GM23248 (cell line): ENCODE results near the gene COPG1. TPM values are rescaled to one million over a fixed set of nuclear protein-coding genes. Genes with fewer than 3 reads are reported as not detected.

ENCODE experiments used
- DNase-seq: peaks from one replicate; pipeline ENCODE4 v3.0.0-alpha.2; 2015
- H2AFZ ChIP-seq: fragments of 200-600 bp; sonication (generic); 2 replicates; pipeline ENCODE4 v1.6.1; 2016; ENCODE audit warnings: antibody characterized with exemption
- H3F3A ChIP-seq: fragments of 200-600 bp; sonication (generic); 2 replicates; pipeline ENCODE4 v1.6.1; 2016; ENCODE audit warnings: mild to moderate bottlenecking, antibody characterized with exemption, mixed run types; ENCODE audit not compliant: insufficient read depth
- H3K27ac ChIP-seq: fragments of 200-600 bp; sonication (generic); 2 replicates; pipeline ENCODE4 v1.5.1; 2016; ENCODE audit warnings: mild to moderate bottlenecking
- H3K27me3 ChIP-seq: fragments of 200-600 bp; sonication (generic); replicated peaks from 2 replicates; pipeline ENCODE4 v1.6.1; 2016; ENCODE audit warnings: mild to moderate bottlenecking; ENCODE audit not compliant: insufficient read depth
- H3K36me3 ChIP-seq: fragments of 200-600 bp; sonication (generic); 2 replicates; pipeline ENCODE4 v1.6.1; 2016; ENCODE audit warnings: low read depth, mild to moderate bottlenecking
- H3K4me1 ChIP-seq: fragments of 200-600 bp; sonication (generic); 2 replicates; pipeline ENCODE4 v1.6.1; 2016; ENCODE audit warnings: mild to moderate bottlenecking; ENCODE audit not compliant: insufficient read depth
- H3K4me2 ChIP-seq: fragments of 200-600 bp; sonication (generic); one replicate; pipeline ENCODE4 v1.6.1; 2016; ENCODE audit warnings: mild to moderate bottlenecking; ENCODE audit not compliant: unreplicated experiment
- H3K4me3 ChIP-seq: fragments of 200-600 bp; sonication (generic); 2 replicates; pipeline ENCODE4 v1.5.1; 2016; ENCODE audit warnings: mild to moderate bottlenecking
- H3K79me2 ChIP-seq: fragments of 200-600 bp; sonication (generic); 2 replicates; pipeline ENCODE4 v1.6.1; 2016; ENCODE audit warnings: mild to moderate bottlenecking; ENCODE audit not compliant: insufficient read depth
- H3K9ac ChIP-seq: fragments of 200-600 bp; sonication (generic); 2 replicates; pipeline ENCODE4 v1.6.1; 2016; ENCODE audit warnings: mild to moderate bottlenecking
- H3K9me2 ChIP-seq: fragments of 200-600 bp; sonication (generic); 2 replicates; pipeline ENCODE4 v1.6.1; 2016; ENCODE audit warnings: mixed run types, mild to moderate bottlenecking, moderate library complexity; ENCODE audit not compliant: insufficient read depth
- H3K9me3 ChIP-seq: fragments of 200-600 bp; sonication (generic); one replicate; pipeline ENCODE4 v1.6.1; 2017; ENCODE audit warnings: low read depth
- H4K20me1 ChIP-seq: fragments of 200-600 bp; sonication (generic); 2 replicates; pipeline ENCODE4 v1.6.0; 2016; ENCODE audit not compliant: insufficient read depth
- EZH2 ChIP-seq: fragments of 200-600 bp; sonication (generic); IDR thresholded peaks from 2 replicates; pipeline ENCODE4 v1.6.1; 2018; ENCODE audit warnings: antibody characterized with exemption, mild to moderate bottlenecking; ENCODE audit not compliant: insufficient read depth, poor library complexity, severe bottlenecking
- EZH2phosphoT487 ChIP-seq: fragments of 200-600 bp; sonication (generic); IDR thresholded peaks from 2 replicates; pipeline ENCODE4 v1.6.1; 2018; ENCODE audit warnings: antibody characterized with exemption, moderate library complexity, mild to moderate bottlenecking, low read depth; ENCODE audit not compliant: insufficient read depth
- WGBS, 2 experiments: methylation state at CpG; one replicate each; pipeline ENCODE4 v1.1.6; 2015 to 2017; ENCODE audit warnings: low lambda C conversion rate in 2 of 2, low coverage in 1 of 2; ENCODE audit errors: missing lambda C conversion rate in 2 of 2; 5-methylcytosine and 5-hydroxymethylcytosine counted together
- in situ Hi-C: fragments of 300-500 bp; cut with MboI; formaldehyde crosslinking; loops from 2 replicates; pipeline ENCODE4 v1.15.0; 2020
- polyA plus RNA-seq: library from polyadenylated mRNA; unstranded; fragments of >200 nt; fragmentation: Nextera tagmentation; extraction: Ambion mirVana; gene quantifications from 2 replicates; pipeline ENCODE4 v1.2.1, GENCODE V29; 2016
- total RNA-seq: library from RNA; depleted of rRNA; stranded (reverse); fragments of >200 nt; shearing (Covaris generic); gene quantifications from 2 replicates; pipeline ENCODE4 v1.2.3, GENCODE V29; 2014

COPG1 gene
- total and polyA plus RNA-seq, 2 experiments from 2014 or later: 254 to 298 TPM

DNA sequence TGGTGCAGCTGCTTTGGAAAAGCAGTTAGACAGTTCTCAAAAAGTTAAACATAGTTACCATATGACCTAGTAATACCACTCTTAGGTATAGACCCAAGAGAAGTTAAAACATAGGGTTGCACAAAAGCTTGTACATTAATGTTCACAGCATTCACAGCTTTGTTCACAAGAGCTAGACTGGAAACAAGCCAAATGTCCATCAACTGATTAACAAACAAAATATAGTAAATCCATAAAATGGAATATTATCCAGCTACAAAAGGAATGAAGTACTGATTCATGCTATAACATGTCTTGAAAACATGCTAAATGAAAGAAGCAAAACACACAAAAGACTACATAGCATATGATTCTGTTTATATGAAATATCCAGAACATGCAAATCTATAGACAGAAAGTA lies 2.8 kb upstream of the COPG1 start:
- Histone ChIP-seq H3K27ac (no peak overlapping the region), H3K4me3 (no peak overlapping the region), H3K4me1 (peaks cover 21% of the 10 kb centered on the region), H3K9me3 (no peaks in the 10 kb centered on the region), H3K4me2 (no peak overlapping the region), H4K20me1 (no peaks in the 10 kb centered on the region), H2AFZ (no peak overlapping the region), H3F3A (peaks cover 17% of the 10 kb centered on the region), H3K79me2 (peaks cover 53% of the 10 kb centered on the region), H3K27me3 (no peaks in the 10 kb centered on the region), H3K9me2 (no peaks in the 10 kb centered on the region), H3K36me3 (peaks cover 2% of the 10 kb centered on the region; the same call in 1 of the 2 replicates), H3K9ac (no peak overlapping the region)
- in situ Hi-C loops: no loop called here
- TF ChIP-seq EZH2phosphoT487 (no peak), EZH2 (no peak)
- DNase-seq: no peak

DNA sequence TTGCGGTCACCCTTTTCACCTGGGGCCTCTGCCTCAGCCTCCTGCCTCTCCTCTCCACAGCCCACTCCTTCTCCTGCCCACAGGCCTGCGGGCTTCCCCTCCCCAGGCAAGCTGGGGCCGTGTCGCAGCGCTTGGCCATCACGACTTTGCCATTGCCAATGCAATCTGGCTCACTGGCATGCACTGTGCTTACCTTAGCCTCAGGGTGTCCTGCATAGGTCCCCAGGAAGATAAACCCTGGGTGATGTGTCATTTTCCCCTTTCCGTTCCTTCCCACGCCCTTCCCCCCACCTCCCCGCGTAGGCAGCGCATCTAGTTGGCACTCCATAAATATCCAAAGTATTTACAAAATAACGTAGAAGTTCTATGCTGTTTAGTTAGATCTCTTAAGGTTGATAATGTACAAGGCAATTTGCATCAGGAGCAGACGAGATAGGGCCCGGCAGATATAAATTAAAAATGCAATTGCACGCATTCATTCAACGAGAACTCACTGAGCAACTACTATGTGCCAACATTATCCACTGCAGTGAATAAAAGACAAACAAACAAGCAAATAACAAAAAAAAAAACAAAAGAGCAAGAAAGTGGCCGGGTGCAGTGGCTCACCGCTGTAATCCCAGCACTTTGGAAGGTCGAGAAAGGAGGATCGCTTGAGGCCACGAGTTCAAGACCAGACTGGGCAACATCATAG lies 973 bp upstream of the COPG1 start:
- Histone ChIP-seq H2AFZ (peak overlapping the region; percentile 85), H3K9ac (peak overlapping the region; percentile 100), H3K9me3 (no peaks in the 10 kb centered on the region), H3K36me3 (peaks cover 17% of the 10 kb centered on the region; the same call in 1 of the 2 replicates), H3K27me3 (no peaks in the 10 kb centered on the region), H3K79me2 (peaks cover 70% of the 10 kb centered on the region), H3K9me2 (no peaks in the 10 kb centered on the region), H4K20me1 (no peaks in the 10 kb centered on the region), H3K4me2 (peak overlapping the region; percentile 91), H3K4me1 (peaks cover 29% of the 10 kb centered on the region), H3K27ac (peak overlapping the region; percentile 97), H3F3A (peaks cover 35% of the 10 kb centered on the region), H3K4me3 (peak overlapping the region; percentile 99)
- in situ Hi-C loops: no loop called here
- DNase-seq: peak; percentile 29
- 41 to 44% methylated on average over 21 of the region's 21 CpGs for WGBS, 2 experiments
- no peak for TF ChIP-seq EZH2
- no peak for TF ChIP-seq EZH2phosphoT487

GRCh38 chr3:129252748-129253147 lies 3.3 kb downstream of the COPG1 start:
- Histone ChIP-seq H3K36me3 (peaks cover 56% of the 10 kb centered on the region), H3K9ac (peak overlapping the region; percentile 40; the same call in 1 of the 2 replicates), H3K4me3 (no peak overlapping the region), H3K27ac (peak overlapping the region; percentile 79), H3F3A (peaks cover 25% of the 10 kb centered on the region), H3K4me2 (no peak overlapping the region), H2AFZ (no peak overlapping the region), H3K9me2 (no peaks in the 10 kb centered on the region), H3K27me3 (no peaks in the 10 kb centered on the region), H3K9me3 (no peaks in the 10 kb centered on the region), H3K79me2 (peaks cover 97% of the 10 kb centered on the region), H3K4me1 (peaks cover 25% of the 10 kb centered on the region), H4K20me1 (no peaks in the 10 kb centered on the region)
- DNase-seq: no peak
- in situ Hi-C loops: no loop called here
- TF ChIP-seq EZH2: no peak
- TF ChIP-seq EZH2phosphoT487: no peak
- 94 to 100% methylated on average over 4 of the region's 4 CpGs for WGBS, 2 experiments

DNA sequence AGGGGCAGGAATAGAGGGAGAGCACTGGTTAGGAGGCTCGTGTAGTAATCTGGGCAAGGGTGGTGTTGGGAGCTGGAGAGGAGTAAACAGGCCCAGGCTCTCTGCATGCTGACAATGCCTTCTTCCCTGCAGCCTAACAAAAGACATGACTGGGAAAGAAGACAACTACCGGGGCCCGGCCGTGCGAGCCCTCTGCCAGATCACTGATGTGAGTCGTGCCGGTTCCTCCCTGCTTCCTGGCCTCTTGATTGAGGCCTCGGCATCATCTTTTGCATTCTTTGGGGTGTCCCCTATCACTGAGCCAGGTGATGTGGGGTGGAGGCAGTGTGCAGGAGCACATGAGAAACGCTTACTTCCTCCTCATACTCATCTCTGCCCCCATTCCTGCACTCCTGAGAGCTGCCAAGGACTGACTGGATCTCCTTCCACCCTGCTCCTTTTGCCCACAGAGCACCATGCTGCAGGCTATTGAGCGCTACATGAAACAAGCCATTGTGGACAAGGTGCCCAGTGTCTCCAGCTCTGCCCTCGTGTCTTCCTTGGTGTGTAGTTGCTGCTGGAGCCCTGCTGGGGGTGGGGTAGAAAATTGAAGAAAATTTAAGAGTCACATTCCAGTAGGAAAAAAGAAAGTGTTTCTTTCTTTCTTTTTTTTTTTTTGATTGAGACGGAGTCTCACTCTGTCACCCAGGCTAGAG lies 5.3 kb downstream of the COPG1 start:
- H3K79me2 ChIP-seq: peaks cover 97% of the 10 kb centered on the region
- peaks cover 16% of the 10 kb centered on the region for H3K4me1 ChIP-seq
- 59 to 68% methylated on average over 12 of the region's 12 CpGs for WGBS, 2 experiments
- TF ChIP-seq EZH2phosphoT487 (no peak), EZH2 (no peak)
- H3K9me2 ChIP-seq: no peaks in the 10 kb centered on the region
- no peaks in the 10 kb centered on the region for H3K9me3 ChIP-seq
- no peak overlapping the region for H3K4me2 ChIP-seq
- in situ Hi-C loops: no loop called here
- DNase-seq: no peak
- no peak overlapping the region for H3K4me3 ChIP-seq
- H3K9ac ChIP-seq: no peak overlapping the region
- no peak overlapping the region for H2AFZ ChIP-seq
- H4K20me1 ChIP-seq: no peaks in the 10 kb centered on the region
- peak overlapping the region; percentile 79; the same call in 1 of the 2 replicates for H3K27ac ChIP-seq
- peaks cover 25% of the 10 kb centered on the region for H3F3A ChIP-seq
- H3K27me3 ChIP-seq: no peaks in the 10 kb centered on the region
- peaks cover 76% of the 10 kb centered on the region for H3K36me3 ChIP-seq
